ENCODE data around the gene CD33. TPM values are rescaled to one million over a fixed set of nuclear protein-coding genes. Genes with fewer than 3 reads are reported as not detected.
"Not testable (repeated sequence)": the region's sequence is repeated elsewhere in the genome, so short reads cannot be mapped to it uniquely, and the experiment has no call there.

Gene CD33
- 0.52 TPM for total RNA-seq

DNA sequence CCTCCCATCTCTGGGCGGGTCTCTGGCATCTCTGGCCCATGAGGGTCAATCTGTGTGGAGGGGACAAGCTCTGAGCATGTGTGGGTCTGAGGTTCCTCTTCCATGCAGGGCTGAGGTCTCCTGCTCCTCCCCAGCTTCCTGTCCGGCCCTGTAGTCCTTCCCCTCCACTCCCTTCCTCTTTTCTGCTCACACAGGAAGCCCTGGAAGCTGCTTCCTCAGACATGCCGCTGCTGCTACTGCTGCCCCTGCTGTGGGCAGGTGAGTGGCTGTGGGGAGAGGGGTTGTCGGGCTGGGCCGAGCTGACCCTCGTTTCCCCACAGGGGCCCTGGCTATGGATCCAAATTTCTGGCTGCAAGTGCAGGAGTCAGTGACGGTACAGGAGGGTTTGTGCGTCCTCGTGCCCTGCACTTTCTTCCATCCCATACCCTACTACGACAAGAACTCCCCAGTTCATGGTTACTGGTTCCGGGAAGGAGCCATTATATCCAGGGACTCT lies at the start of gene CD33:
Gene CD33, plus strand, starts transcription at position 183 of the 496 bp plus-strand sequence. Its CDS starts 39 bp downstream, at position 222.
- peak within 1 kb of the TSS in 1 of 3 donors; percentile 2 for H3K4me3 ChIP-seq (ENCODE audit: low read length in 3 of 3)
- H3K36me3 ChIP-seq (ENCODE audit: control insufficient read depth in 3 of 3, insufficient read depth in 3 of 3, low read length in 3 of 3); H3K4me1 ChIP-seq (ENCODE audit: control insufficient read depth in 3 of 3, insufficient read depth in 3 of 3, low read length in 3 of 3); H3K9ac ChIP-seq (ENCODE audit: low read depth in 1 of 3, low read length in 3 of 3); H3K9me3 ChIP-seq (ENCODE audit: control insufficient read depth in 3 of 3, low read length in 3 of 3); H3K27me3 ChIP-seq (ENCODE audit: control insufficient read depth in 3 of 3, insufficient read depth in 3 of 3, low read length in 3 of 3); H3K27ac ChIP-seq (ENCODE audit: low read depth, low read length): not testable (repeated sequence)

GRCh38 chr19:51179256-51179655 lies 45.6 kb upstream of the CD33 start:
- Histone ChIP-seq H3K9ac (ENCODE audit: low read depth in 1 of 3, low read length in 3 of 3) (no peak overlapping the region), H3K4me3 (ENCODE audit: low read length in 3 of 3) (no peak overlapping the region), H3K4me1 (ENCODE audit: control insufficient read depth in 3 of 3, insufficient read depth in 3 of 3, low read length in 3 of 3) (no peaks in the 10 kb centered on the region), H3K27ac (ENCODE audit: low read depth, low read length) (no peak overlapping the region), H3K27me3 (ENCODE audit: control insufficient read depth in 3 of 3, insufficient read depth in 3 of 3, low read length in 3 of 3) (peaks cover 4 to 5% (median 4%) of the 10 kb centered on the region in 3 donors), H3K36me3 (ENCODE audit: control insufficient read depth in 3 of 3, insufficient read depth in 3 of 3, low read length in 3 of 3) (no peaks in the 10 kb centered on the region), H3K9me3 (ENCODE audit: control insufficient read depth in 3 of 3, low read length in 3 of 3) (no peaks in the 10 kb centered on the region)

DNA sequence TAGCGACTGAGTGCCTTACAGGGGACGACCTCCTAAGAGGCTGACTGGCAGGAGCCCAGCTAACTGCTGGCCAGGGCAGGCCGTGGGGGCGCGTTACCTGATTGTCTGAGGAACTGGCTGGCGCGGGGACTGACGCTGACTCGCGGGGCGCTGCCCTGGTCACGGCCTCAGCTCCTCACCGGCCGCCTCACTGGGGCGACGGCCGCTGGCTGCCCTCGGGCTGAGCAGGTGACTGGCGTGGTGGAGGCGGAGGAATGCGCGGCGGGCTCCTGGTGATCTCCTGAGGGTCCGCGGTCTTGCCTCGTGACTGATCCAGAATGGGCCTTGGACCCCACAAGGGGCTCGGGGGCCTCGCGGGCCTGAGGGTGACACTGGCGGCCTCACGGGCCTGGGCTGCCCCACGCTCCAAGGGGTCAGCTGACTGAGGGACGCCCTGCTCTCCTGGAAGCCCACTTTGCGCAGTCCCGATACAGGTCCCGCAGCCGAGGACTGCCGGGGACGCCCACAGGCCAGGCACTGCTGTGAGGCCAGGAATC lies 43.4 kb upstream of the CD33 start:
- peaks cover 5 to 8% (median 6%) of the 10 kb centered on the region in 3 donors for H3K27me3 ChIP-seq (ENCODE audit: control insufficient read depth in 3 of 3, insufficient read depth in 3 of 3, low read length in 3 of 3)
- H3K4me1 ChIP-seq (ENCODE audit: control insufficient read depth in 3 of 3, insufficient read depth in 3 of 3, low read length in 3 of 3), result no peaks in the 10 kb centered on the region
- H3K9me3 ChIP-seq (ENCODE audit: control insufficient read depth in 3 of 3, low read length in 3 of 3), result no peaks in the 10 kb centered on the region
- H3K27ac ChIP-seq (ENCODE audit: low read depth, low read length), result no peak overlapping the region
- no peak overlapping the region for H3K9ac ChIP-seq (ENCODE audit: low read depth in 1 of 3, low read length in 3 of 3)
- H3K36me3 ChIP-seq (ENCODE audit: control insufficient read depth in 3 of 3, insufficient read depth in 3 of 3, low read length in 3 of 3), result no peaks in the 10 kb centered on the region
- no peak overlapping the region for H3K4me3 ChIP-seq (ENCODE audit: low read length in 3 of 3)

- Histone ChIP-seq H3K9ac (ENCODE audit: low read depth in 1 of 3, low read length in 3 of 3) (no peak overlapping the region), H3K27ac (ENCODE audit: low read depth, low read length) (no peak overlapping the region), H3K27me3 (ENCODE audit: control insufficient read depth in 3 of 3, insufficient read depth in 3 of 3, low read length in 3 of 3) (peaks cover 5 to 8% (median 6%) of the 10 kb centered on the region in 3 donors), H3K4me3 (ENCODE audit: low read length in 3 of 3) (no peak overlapping the region), H3K9me3 (ENCODE audit: control insufficient read depth in 3 of 3, low read length in 3 of 3) (no peaks in the 10 kb centered on the region), H3K36me3 (ENCODE audit: control insufficient read depth in 3 of 3, insufficient read depth in 3 of 3, low read length in 3 of 3) (no peaks in the 10 kb centered on the region), H3K4me1 (ENCODE audit: control insufficient read depth in 3 of 3, insufficient read depth in 3 of 3, low read length in 3 of 3) (no peaks in the 10 kb centered on the region)
Measured at GRCh38 chr19:51181913-51182419, 42.9 kb upstream of the CD33 start.

- H3K4me3 ChIP-seq (ENCODE audit: low read length in 3 of 3), result no peak overlapping the region
- no peaks in the 10 kb centered on the region for H3K4me1 ChIP-seq (ENCODE audit: control insufficient read depth in 3 of 3, insufficient read depth in 3 of 3, low read length in 3 of 3)
- no peaks in the 10 kb centered on the region for H3K36me3 ChIP-seq (ENCODE audit: control insufficient read depth in 3 of 3, insufficient read depth in 3 of 3, low read length in 3 of 3)
- H3K27ac ChIP-seq (ENCODE audit: low read depth, low read length), result no peak overlapping the region
- no peak overlapping the region for H3K9ac ChIP-seq (ENCODE audit: low read depth in 1 of 3, low read length in 3 of 3)
- H3K9me3 ChIP-seq (ENCODE audit: control insufficient read depth in 3 of 3, low read length in 3 of 3), result no peaks in the 10 kb centered on the region
- peaks cover 5 to 8% (median 6%) of the 10 kb centered on the region in 3 donors for H3K27me3 ChIP-seq (ENCODE audit: control insufficient read depth in 3 of 3, insufficient read depth in 3 of 3, low read length in 3 of 3)
Measured at GRCh38 chr19:51183629-51184028, 41.3 kb upstream of the CD33 start.

DNA sequence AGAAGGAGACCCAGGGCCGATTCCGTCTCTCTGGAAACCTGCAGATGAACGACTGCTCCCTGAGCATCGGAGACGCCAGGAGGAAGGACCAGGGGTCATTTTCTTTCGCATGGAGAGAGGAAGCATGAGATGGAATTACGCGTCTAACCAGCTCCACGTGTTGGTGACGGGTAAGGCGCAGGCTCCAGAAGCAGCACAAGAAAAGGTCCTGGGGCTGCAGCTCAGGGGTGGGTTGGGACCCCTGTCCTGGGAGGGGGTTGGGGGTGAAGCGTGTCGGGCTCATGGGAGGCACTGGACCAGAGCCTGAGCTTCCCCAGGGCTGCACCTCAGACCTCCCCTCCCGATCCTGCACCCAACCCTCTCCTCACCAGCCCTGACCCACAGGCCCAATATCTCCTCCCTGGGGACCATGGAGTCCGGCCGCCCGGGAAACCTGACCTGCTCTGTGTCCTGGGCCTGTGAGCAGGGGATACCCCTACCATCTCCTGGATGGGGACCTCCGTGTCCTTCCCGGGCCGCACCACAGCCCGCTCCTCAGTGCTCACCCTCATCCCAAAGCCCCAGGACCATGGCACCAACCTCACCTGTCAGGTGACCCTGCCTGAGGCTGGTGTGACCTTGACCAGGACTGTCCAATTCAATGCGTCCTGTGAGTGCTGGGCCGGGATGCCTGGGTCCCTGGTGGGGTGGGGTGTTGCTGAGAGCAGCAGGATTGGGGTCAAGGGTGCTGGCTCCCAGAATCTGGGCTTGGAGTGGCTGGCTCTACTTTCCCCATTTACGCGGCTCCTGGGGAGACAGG lies 39.6 kb upstream of the CD33 start:
- H3K36me3 ChIP-seq (ENCODE audit: control insufficient read depth in 3 of 3, insufficient read depth in 3 of 3, low read length in 3 of 3), result no peaks in the 10 kb centered on the region
- no peak overlapping the region for H3K9ac ChIP-seq (ENCODE audit: low read depth in 1 of 3, low read length in 3 of 3)
- no peak overlapping the region for H3K4me3 ChIP-seq (ENCODE audit: low read length in 3 of 3)
- no peaks in the 10 kb centered on the region for H3K9me3 ChIP-seq (ENCODE audit: control insufficient read depth in 3 of 3, low read length in 3 of 3)
- peaks cover 5 to 8% (median 6%) of the 10 kb centered on the region in 3 donors for H3K27me3 ChIP-seq (ENCODE audit: control insufficient read depth in 3 of 3, insufficient read depth in 3 of 3, low read length in 3 of 3)
- no peak overlapping the region for H3K27ac ChIP-seq (ENCODE audit: low read depth, low read length)
- no peaks in the 10 kb centered on the region for H3K4me1 ChIP-seq (ENCODE audit: control insufficient read depth in 3 of 3, insufficient read depth in 3 of 3, low read length in 3 of 3)

DNA sequence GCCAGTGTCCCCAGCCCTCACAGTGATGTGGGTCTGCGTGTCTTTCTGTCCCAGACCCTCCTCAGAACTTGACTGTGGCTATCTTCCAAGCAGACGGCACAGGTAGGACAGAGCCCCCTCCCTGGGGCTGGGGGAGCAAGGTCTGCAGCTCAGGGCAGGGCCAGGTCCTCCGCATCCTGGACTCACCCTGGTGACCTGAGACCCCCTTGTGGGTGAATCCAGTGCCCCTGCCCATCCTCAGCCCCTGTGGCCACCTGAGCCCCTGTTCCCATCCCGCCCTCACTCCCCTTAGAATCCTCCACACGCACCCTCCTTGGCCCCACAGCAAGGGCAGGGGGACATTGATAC lies 39.0 kb upstream of the CD33 start:
- Histone ChIP-seq H3K27ac (ENCODE audit: low read depth, low read length) (no peak overlapping the region), H3K9me3 (ENCODE audit: control insufficient read depth in 3 of 3, low read length in 3 of 3) (no peaks in the 10 kb centered on the region), H3K4me1 (ENCODE audit: control insufficient read depth in 3 of 3, insufficient read depth in 3 of 3, low read length in 3 of 3) (no peaks in the 10 kb centered on the region), H3K4me3 (ENCODE audit: low read length in 3 of 3) (no peak overlapping the region), H3K9ac (ENCODE audit: low read depth in 1 of 3, low read length in 3 of 3) (no peak overlapping the region), H3K36me3 (ENCODE audit: control insufficient read depth in 3 of 3, insufficient read depth in 3 of 3, low read length in 3 of 3) (no peaks in the 10 kb centered on the region), H3K27me3 (ENCODE audit: control insufficient read depth in 3 of 3, insufficient read depth in 3 of 3, low read length in 3 of 3) (peaks cover 5 to 8% (median 6%) of the 10 kb centered on the region in 3 donors)

- H3K27me3 ChIP-seq (ENCODE audit: control insufficient read depth in 3 of 3, insufficient read depth in 3 of 3, low read length in 3 of 3), result peaks cover 5 to 8% (median 6%) of the 10 kb centered on the region in 3 donors
- H3K4me1 ChIP-seq (ENCODE audit: control insufficient read depth in 3 of 3, insufficient read depth in 3 of 3, low read length in 3 of 3), result no peaks in the 10 kb centered on the region
- no peak overlapping the region for H3K27ac ChIP-seq (ENCODE audit: low read depth, low read length)
- no peaks in the 10 kb centered on the region for H3K36me3 ChIP-seq (ENCODE audit: control insufficient read depth in 3 of 3, insufficient read depth in 3 of 3, low read length in 3 of 3)
- no peaks in the 10 kb centered on the region for H3K9me3 ChIP-seq (ENCODE audit: control insufficient read depth in 3 of 3, low read length in 3 of 3)
- no peak overlapping the region for H3K4me3 ChIP-seq (ENCODE audit: low read length in 3 of 3)
- H3K9ac ChIP-seq (ENCODE audit: low read depth in 1 of 3, low read length in 3 of 3), result no peak overlapping the region
Measured at GRCh38 chr19:51186323-51186722, 38.6 kb upstream of the CD33 start.

DNA sequence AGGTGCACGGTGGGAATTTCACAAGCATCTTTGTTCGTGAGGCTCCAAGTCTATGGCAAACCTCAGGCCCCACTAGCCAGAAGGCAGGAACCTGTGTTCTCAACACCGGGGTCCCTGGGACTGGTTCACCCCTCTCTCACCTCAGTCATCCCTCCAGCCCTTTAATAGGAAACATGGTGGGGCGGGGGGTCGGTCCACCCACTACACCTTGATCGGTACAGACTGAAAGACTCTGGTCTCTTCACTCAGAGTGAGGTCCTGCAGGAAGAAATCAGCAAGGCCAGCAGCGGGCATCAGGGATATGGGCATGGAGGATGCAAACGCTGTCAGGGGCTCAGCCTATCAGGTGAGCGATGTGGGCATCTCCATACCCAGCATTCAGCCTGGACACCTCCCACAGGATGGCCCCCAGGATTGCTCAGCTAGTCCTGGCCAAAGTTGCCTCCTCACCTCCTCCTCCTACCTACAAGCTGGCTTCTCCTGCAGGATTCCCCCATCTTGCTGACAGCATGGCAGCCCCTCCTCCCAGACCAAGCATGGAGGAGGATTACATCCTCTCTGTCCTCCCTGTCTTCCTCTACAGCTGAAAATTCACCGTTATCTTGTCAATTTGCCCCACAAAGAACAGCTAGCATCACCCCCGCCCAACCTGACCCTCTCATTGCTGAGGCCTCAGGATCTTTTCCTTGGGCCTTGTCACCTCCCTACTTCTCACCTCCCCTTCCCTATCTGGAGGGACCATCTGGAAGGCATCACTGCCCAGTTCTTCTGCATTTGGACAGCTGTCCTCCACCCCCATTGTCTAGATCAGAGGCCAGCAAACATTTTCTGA lies 37.3 kb upstream of the CD33 start:
- peaks cover 5 to 8% (median 6%) of the 10 kb centered on the region in 3 donors for H3K27me3 ChIP-seq (ENCODE audit: control insufficient read depth in 3 of 3, insufficient read depth in 3 of 3, low read length in 3 of 3)
- H3K9me3 ChIP-seq (ENCODE audit: control insufficient read depth in 3 of 3, low read length in 3 of 3), result no peaks in the 10 kb centered on the region
- H3K36me3 ChIP-seq (ENCODE audit: control insufficient read depth in 3 of 3, insufficient read depth in 3 of 3, low read length in 3 of 3), result no peaks in the 10 kb centered on the region
- H3K4me3 ChIP-seq (ENCODE audit: low read length in 3 of 3), result no peak overlapping the region
- no peak overlapping the region for H3K9ac ChIP-seq (ENCODE audit: low read depth in 1 of 3, low read length in 3 of 3)
- no peaks in the 10 kb centered on the region for H3K4me1 ChIP-seq (ENCODE audit: control insufficient read depth in 3 of 3, insufficient read depth in 3 of 3, low read length in 3 of 3)
- no peak overlapping the region for H3K27ac ChIP-seq (ENCODE audit: low read depth, low read length)
